ENCODE data around the gene ASPG. TPM values are rescaled to one million over a fixed set of nuclear protein-coding genes. Genes with fewer than 3 reads are reported as not detected.

Gene ASPG
- total RNA-seq, 1 experiment from 2014 or later, result not detected

- DNase-seq (ENCODE audit: low spot score), result no peak
These were observed 50.5 kb downstream of the ASPG start for GRCh38 chr14:104135904-104136471.

GRCh38 chr14:104136472-104137296 lies 51.2 kb downstream of the ASPG start:
- no peak for DNase-seq (ENCODE audit: low spot score)

GRCh38 chr14:104137297-104138097 lies 52.0 kb downstream of the ASPG start:
- DNase-seq (ENCODE audit: low spot score), result peak; percentile 33

- DNase-seq (ENCODE audit: low spot score), result no peak
These were observed 52.7 kb downstream of the ASPG start, which contains the start of gene KIF26A for GRCh38 chr14:104138098-104138717. Gene KIF26A, plus strand, starts transcription at chr14:104138587. Its CDS starts 136 bp downstream, at chr14:104138723.

GRCh38 chr14:104138718-104139459 lies 53.4 kb downstream of the ASPG start:
- no peak for DNase-seq (ENCODE audit: low spot score)

- no peak for DNase-seq (ENCODE audit: low spot score)
These were observed 54.1 kb downstream of the ASPG start for GRCh38 chr14:104139460-104140212.

- DNase-seq (ENCODE audit: low spot score), result no peak
These were observed 54.6 kb downstream of the ASPG start for GRCh38 chr14:104140213-104140462.

GRCh38 chr14:104140463-104141331 lies 55.2 kb downstream of the ASPG start:
- no peak for DNase-seq (ENCODE audit: low spot score)

- DNase-seq (ENCODE audit: low spot score), result no peak
These were observed 56.2 kb downstream of the ASPG start for GRCh38 chr14:104141621-104142091.

GRCh38 chr14:104142136-104142945 lies 56.8 kb downstream of the ASPG start:
- no peak for DNase-seq (ENCODE audit: low spot score)

GRCh38 chr14:104142946-104143470 lies 57.5 kb downstream of the ASPG start:
- DNase-seq (ENCODE audit: low spot score), result no peak

- no peak for DNase-seq (ENCODE audit: low spot score)
These were observed 58.3 kb downstream of the ASPG start for GRCh38 chr14:104143521-104144452.

GRCh38 chr14:104144453-104144790 lies 58.9 kb downstream of the ASPG start:
- no peak for DNase-seq (ENCODE audit: low spot score)

GRCh38 chr14:104144911-104145825 lies 59.7 kb downstream of the ASPG start:
- no peak for DNase-seq (ENCODE audit: low spot score)

GRCh38 chr14:104145826-104146601 lies 60.5 kb downstream of the ASPG start:
- no peak for DNase-seq (ENCODE audit: low spot score)

All from HT-29 (cell line).